B cell (primary cell): Measurements from ENCODE around the gene KARS1. TPM values are rescaled to one million over a fixed set of nuclear protein-coding genes. Genes with fewer than 3 reads are reported as not detected.

Source experiments
- ATAC-seq: fragments of 200-7000 bp; cut with Tn5 transposase; one replicate; pipeline ENCODE4 v1.10.0; 2021; ENCODE audit warnings: low read depth, mild to moderate bottlenecking, moderate number of reproducible peaks, moderate library complexity
- CTCF ChIA-PET: fragments of 350-600 bp; sonication (Branson Sonifier 250); formaldehyde crosslinking; loops from one replicate; lab custom pipeline; 2021; ENCODE audit warnings: antibody characterized with exemption, inconsistent platforms; lab: Charles Lee
- POLR2A ChIA-PET: fragments of 350-600 bp; sonication (Branson Sonifier 250); formaldehyde crosslinking; loops from one replicate; lab custom pipeline; 2021; ENCODE audit warnings: antibody characterized with exemption; lab: Charles Lee
- DNase-seq: peaks from one replicate; pipeline ENCODE4 v3.0.0; 2013
- H2AFZ ChIP-seq: 2 replicates; pipeline ENCODE4 v1.6.1; 2012; ENCODE audit warnings: mild to moderate bottlenecking, low read depth, low read length; ENCODE audit not compliant: insufficient read depth, poor library complexity, severe bottlenecking
- H3K27ac ChIP-seq, 2 donors: 1 replicate in 1 of 2; 2 replicates in 1 of 2; pipeline ENCODE4 v1.5.1; 2012 to 2013; ENCODE audit warnings: low read length in 2 of 2, mild to moderate bottlenecking in 2 of 2, moderate library complexity in 1 of 2
- H3K27me3 ChIP-seq, 4 experiments: fragments of 200-600 bp in 1 of 4; sonication (generic) in 1 of 4; replicated peaks in 1 of 4; 1 replicate in 2 of 4; 2 replicates in 2 of 4; pipeline versions ENCODE4 v1.6.1 to v1.7.0; 2013 to 2016; ENCODE audit warnings: low read length in 3 of 4, mild to moderate bottlenecking in 2 of 4, mixed read lengths in 1 of 4, moderate library complexity in 1 of 4; ENCODE audit not compliant: insufficient read depth in 4 of 4, control insufficient read depth in 3 of 4; ENCODE audit errors: control extremely low read depth in 1 of 4
- H3K36me3 ChIP-seq, 2 experiments: replicated peaks in 1 of 2; 1 replicate in 1 of 2; 2 replicates in 1 of 2; pipeline versions ENCODE4 v1.6.1 to v1.7.1; 2013; ENCODE audit warnings: low read length in 1 of 2; ENCODE audit not compliant: insufficient read depth in 2 of 2, control insufficient read depth in 1 of 2; ENCODE audit errors: control extremely low read depth in 1 of 2, extremely low read depth in 1 of 2
- H3K4me1 ChIP-seq, 2 donors: fragments of 200-600 bp in 1 of 2; sonication (generic) in 1 of 2; 1 replicate in 1 of 2; 2 replicates in 1 of 2; pipeline versions ENCODE4 v1.5.1 to v1.6.1; 2013 to 2017; ENCODE audit warnings: low read length in 2 of 2; ENCODE audit not compliant: control insufficient read depth in 2 of 2, insufficient read depth in 2 of 2
- H3K4me2 ChIP-seq: replicated peaks from 2 replicates; pipeline ENCODE3; 2012; ENCODE audit warnings: mild to moderate bottlenecking, low read depth, low read length; ENCODE audit not compliant: poor library complexity, severe bottlenecking
- H3K4me3 ChIP-seq, 5 experiments: fragments of 200-600 bp in 1 of 5; sonication (generic) in 1 of 5; 1 replicate in 3 of 5; 2 replicates in 2 of 5; pipeline versions ENCODE4 v1.5.1 to v1.7.0; 2011 to 2016; ENCODE audit warnings: low read length in 4 of 5, mild to moderate bottlenecking in 4 of 5, low read depth in 2 of 5, control low read depth in 1 of 5, moderate library complexity in 1 of 5; ENCODE audit not compliant: insufficient read depth in 1 of 5; ENCODE audit errors: control extremely low read depth in 1 of 5, extremely low read depth in 1 of 5
- H3K79me2 ChIP-seq: fragments of 200-600 bp; sonication (generic); one replicate; pipeline ENCODE4 v1.6.0; 2016; ENCODE audit warnings: low read length; ENCODE audit not compliant: control insufficient read depth, insufficient read depth
- H3K9ac ChIP-seq: fragments of 200-600 bp; sonication (generic); 2 replicates; pipeline ENCODE4 v1.6.1; 2017; ENCODE audit warnings: mild to moderate bottlenecking, low read length, moderate library complexity
- H3K9me3 ChIP-seq, 3 donors: one replicate each; pipeline versions ENCODE4 v1.6.1 to v1.7.1; 2013; ENCODE audit warnings: low read length in 2 of 3; ENCODE audit not compliant: control insufficient read depth in 2 of 3, insufficient read depth in 1 of 3; ENCODE audit errors: control extremely low read depth in 1 of 3
- H4K20me1 ChIP-seq: 2 replicates; pipeline ENCODE4 v1.6.0; 2012; ENCODE audit warnings: mild to moderate bottlenecking, low read length; ENCODE audit not compliant: insufficient read depth, control insufficient read depth, poor library complexity, severe bottlenecking
- H3K27ac Mint-ChIP-seq: one replicate; pipeline ENCODE4 v1.8.0; 2021; ENCODE audit warnings: mixed read lengths
- H3K27me3 Mint-ChIP-seq: one replicate; pipeline ENCODE4 v1.8.0; 2021; ENCODE audit warnings: mixed read lengths
- H3K4me1 Mint-ChIP-seq: one replicate; pipeline ENCODE4 v1.8.0; 2021; ENCODE audit warnings: mixed read lengths
- H3K4me3 Mint-ChIP-seq: one replicate; pipeline ENCODE4 v1.8.0; 2021; ENCODE audit warnings: mixed read lengths
- H3K9me3 Mint-ChIP-seq: one replicate; pipeline ENCODE4 v1.8.0; 2022; ENCODE audit warnings: mixed read lengths; ENCODE audit not compliant: insufficient read depth
- CTCF ChIP-seq: fragments of 200-600 bp; IDR thresholded peaks from one replicate; pipeline ENCODE4 v1.8.0; 2022; ENCODE audit warnings: antibody characterized with exemption, mild to moderate bottlenecking
- EZH2 ChIP-seq: IDR thresholded peaks from 2 replicates; pipeline ENCODE4 v1.6.1; 2012; ENCODE audit warnings: borderline replicate concordance, low read depth, mild to moderate bottlenecking, moderate library complexity, low read length; ENCODE audit not compliant: insufficient read depth, poor library complexity, severe bottlenecking
- WGBS: methylation state at CpG from one replicate; pipeline ENCODE4 v1.1.5; 2013; ENCODE audit warnings: missing lambda C conversion rate; ENCODE audit not compliant: insufficient coverage; 5-methylcytosine and 5-hydroxymethylcytosine counted together
- intact Hi-C: fragments of 100-400 bp; cut with micrococcal nuclease; formaldehyde crosslinking; loops from one replicate; pipeline ENCODE4 v1.10.0; 2022
- polyA plus RNA-seq: library from polyadenylated mRNA; depleted of rRNA; stranded (reverse); fragments of >200 nt; gene quantifications from 2 replicates; pipeline ENCODE4 v1.2.3, GENCODE V29; 2012
- total RNA-seq, 2 donors: library from RNA; stranded (reverse); fragments of 120-200 nt in 1 of 2; gene quantifications; 1 replicate in 1 of 2; 2 replicates in 1 of 2; pipeline versions ENCODE4 v1.2.3 to v1.2.4, GENCODE V29; 2013 to 2022

The KARS1 gene
- total and polyA plus RNA-seq, 2 donors (not counting 1 experiment from before 2014, with no cell fraction given), result 70.7 to 114 TPM

GRCh38 chr16:75614066-75614897 lies 33.2 kb downstream of the KARS1 start:
- Mint-ChIP-seq H3K27me3 (no peaks in the 10 kb centered on the region), H3K4me3 (no peak overlapping the region), H3K9me3 (no peaks in the 10 kb centered on the region), H3K4me1 (no peaks in the 10 kb centered on the region), H3K27ac (no peak overlapping the region)
- Histone ChIP-seq H3K79me2 (peaks cover 27% of the 10 kb centered on the region), H3K4me1 (no peaks in the 10 kb centered on the region), H3K27ac (no peak overlapping the region), H3K27me3 (no peaks in the 10 kb centered on the region), H3K36me3 (peaks cover 7 to 66% of the 10 kb centered on the region in 2 experiments), H2AFZ (no peak overlapping the region), H3K9me3 (no peaks in the 10 kb centered on the region), H3K9ac (no peak overlapping the region), H3K4me2 (no peak overlapping the region), H3K4me3 (no peak overlapping the region), H4K20me1 (no peaks in the 10 kb centered on the region)
- intact Hi-C loops, result no loop called here
- no peak for DNase-seq
- no peak for ATAC-seq
- ChIA-PET POLR2A (no interaction called here), CTCF (no interaction called here)
- 100% methylated on average over 2 of the region's 4 CpGs for WGBS
- TF ChIP-seq EZH2 (no peak), CTCF (no peak)

DNA sequence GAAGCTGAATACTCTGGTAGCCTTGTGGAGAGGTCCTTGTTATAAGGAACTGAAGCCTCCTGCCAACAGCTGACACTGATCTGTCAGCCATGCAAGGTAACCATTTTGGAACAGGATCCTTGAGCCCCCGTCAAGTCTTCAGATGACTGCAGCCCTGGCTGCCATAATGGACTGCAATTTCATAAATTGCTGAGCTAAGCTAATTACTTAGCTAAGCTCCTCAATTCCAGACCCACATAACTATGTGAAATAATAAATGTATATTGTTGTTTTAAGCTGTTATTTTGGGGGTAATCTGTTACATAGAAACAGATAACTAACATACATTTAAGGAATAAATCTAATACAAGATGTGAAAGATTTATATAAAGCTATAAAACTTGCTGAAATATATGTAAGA lies 41.0 kb downstream of the KARS1 start:
- Mint-ChIP-seq H3K27me3 (no peaks in the 10 kb centered on the region), H3K9me3 (peaks cover 3% of the 10 kb centered on the region), H3K4me1 (no peaks in the 10 kb centered on the region), H3K4me3 (no peak overlapping the region), H3K27ac (no peak overlapping the region)
- Histone ChIP-seq H3K4me2 (no peak overlapping the region), H3K27me3 (no peaks in the 10 kb centered on the region), H2AFZ (no peak overlapping the region), H3K79me2 (peaks cover 7% of the 10 kb centered on the region), H3K27ac (no peak overlapping the region), H3K9ac (no peak overlapping the region), H3K4me1 (no peaks in the 10 kb centered on the region), H3K4me3 (no peak overlapping the region), H3K36me3 (peaks cover 7 to 73% of the 10 kb centered on the region in 2 experiments), H4K20me1 (no peaks in the 10 kb centered on the region), H3K9me3 (peaks cover 0 to 4% (median under 1%) of the 10 kb centered on the region in 3 donors)
- intact Hi-C loops, result no loop called here
- POLR2A ChIA-PET, result no interaction called here
- DNase-seq, result no peak
- TF ChIP-seq CTCF (no peak), EZH2 (no peak)
- WGBS, result no CpG with 5 or more reads among the region's 1 CpG
- no peak for ATAC-seq
- CTCF ChIA-PET, result no interaction called here
